COR-L47 (cell line): Measurements from ENCODE around the gene MZB1.
"Not testable (repeated sequence)": the region's sequence is repeated elsewhere in the genome, so short reads cannot be mapped to it uniquely, and the experiment has no call there.

Experiments used
- DNase-seq: peaks from one replicate; lab custom pipeline; 2025; lab: John Stamatoyannopoulos, UW

Gene MZB1

DNA sequence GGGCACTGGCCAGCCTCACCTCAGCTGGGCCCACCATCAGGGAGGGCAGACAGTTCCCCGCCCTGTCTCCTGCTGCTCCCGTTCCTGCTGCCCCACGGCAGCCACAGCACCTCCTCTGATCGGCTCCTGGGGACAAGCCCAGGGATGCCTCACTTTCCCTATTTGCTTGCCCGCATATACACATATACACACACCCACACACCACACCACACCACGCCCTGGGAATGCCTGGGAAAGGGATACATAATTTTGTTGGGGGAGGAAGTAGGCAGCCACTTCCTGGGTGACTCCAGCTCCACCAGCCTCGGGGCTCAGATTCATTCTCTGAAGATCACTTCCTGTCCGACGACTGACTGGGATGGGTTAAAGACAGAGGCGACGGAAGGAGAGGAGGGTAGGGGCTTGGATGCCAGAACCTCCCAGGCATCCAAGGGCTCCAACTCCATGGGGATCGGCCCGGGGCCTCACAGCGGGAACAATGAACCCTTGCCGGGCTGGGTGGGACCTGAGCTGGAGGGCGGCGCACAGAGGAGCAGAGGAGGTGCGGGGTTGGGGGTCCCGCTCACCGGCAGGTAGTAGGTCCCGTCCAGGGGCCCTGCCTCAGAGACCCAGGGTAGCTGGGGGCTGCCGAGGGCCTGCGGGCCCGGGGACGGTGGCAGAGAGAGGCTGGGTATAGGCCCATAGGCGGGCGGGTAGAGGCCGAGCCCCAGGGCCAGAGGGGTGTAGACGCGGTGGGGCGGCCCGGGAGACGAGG, 2.0 kb upstream of the MZB1 start:
- DNase-seq = no peak

DNA sequence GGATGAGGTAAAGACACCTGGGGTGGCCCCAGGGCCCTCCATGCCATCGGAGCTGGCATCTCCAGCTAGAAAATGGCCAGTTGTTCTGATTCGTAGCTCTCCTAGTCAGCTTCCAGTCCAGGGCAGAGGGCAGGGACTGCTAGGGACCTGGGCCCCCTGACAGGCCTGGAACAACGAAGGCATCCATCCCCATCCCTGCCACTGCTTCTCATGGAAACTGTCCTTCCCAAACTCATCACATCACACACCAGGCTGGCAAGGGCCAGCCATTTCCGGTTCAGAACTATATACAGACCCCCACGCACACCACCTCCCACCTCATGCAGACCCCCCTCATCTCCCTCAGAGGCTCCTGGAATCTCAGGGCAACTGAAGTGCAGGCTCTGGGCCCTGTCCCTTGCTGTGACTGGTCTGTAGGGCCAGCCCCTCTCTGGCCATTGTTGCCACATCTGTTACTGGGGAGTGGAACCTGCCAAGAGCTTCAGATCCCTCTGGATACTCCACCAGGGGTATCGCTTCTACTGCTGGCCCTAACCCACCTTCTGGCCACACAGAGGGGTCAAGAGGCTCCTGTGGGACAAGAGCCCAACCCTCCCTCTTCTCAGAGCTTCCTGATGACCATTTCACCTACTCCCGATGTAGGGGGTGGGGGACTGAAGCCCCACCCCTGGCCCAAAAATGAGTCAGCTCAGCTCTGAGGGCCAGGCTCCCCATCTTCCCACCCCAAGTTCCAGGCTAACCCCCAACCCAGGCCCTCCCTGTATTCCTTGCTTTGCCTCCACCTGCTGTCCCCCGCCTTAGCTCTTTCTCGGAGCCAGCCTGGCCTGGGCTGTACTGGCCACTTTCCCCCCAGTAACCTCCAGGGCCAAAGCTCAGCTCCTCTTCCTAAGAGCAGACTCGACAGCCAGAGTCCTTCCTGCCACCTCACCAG, 1.2 kb upstream of the MZB1 start:
- no peak for DNase-seq

DNA sequence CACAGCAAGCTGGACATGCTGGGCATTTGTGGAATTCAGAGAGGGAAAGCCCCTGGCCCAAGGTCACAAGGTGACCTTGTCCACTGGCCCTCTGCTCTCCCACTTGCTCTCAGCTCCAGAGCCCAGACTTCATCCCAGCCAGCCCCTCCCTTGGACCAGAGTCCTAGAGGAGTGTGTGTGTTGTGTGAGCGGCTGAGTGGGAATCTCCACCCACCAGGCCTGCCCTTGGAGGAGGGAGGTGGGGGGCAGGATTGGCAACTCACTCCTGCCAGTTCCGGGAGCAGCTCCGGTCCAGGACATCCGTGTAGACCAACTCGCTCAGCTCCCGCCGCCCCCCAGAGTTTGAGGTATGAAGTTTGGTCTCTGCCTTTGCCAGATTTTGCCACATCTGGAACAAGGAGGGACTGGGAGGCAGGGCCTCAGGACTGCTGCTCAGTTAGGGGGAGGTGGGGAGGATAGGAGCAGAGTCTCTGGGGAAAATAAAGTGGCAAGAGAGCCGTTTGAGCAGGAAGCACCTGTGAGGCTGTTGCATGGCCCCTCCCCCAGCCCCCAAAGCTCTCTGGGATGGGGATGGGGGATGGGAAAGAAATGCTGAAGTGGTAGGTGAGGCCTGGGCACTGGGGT, 1.4 kb downstream of the MZB1 start:
- DNase-seq = no peak

DNA sequence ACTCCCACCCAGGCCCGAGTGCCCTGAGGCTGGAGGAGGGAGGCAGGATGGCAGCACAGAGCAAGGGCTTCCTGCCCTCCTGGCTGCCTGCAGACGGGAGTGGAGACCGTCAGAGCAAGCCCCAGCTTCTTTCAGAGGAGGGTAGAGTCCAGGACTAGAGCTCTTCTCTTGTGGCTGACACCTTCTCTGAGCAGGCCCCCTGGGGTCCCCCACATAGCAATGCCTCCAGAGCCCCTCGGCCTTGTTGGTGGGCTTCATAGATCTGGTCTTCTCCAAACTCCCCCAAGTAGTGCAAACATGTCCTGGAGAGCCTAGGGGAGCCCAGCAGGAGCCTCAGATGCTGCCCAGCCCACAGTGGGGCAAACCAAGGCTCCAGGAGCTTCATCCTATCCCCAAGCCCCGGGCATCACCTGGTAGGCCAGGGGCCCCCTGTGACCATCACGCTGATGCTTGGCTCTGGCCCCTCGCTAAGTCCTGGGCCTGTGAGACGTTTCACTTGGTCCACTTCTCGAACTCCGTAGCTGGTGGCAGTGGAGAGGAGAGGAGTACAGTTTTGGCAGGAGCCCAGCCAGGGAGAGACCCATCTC, 2.0 kb downstream of the MZB1 start:
- no peak for DNase-seq

DNA sequence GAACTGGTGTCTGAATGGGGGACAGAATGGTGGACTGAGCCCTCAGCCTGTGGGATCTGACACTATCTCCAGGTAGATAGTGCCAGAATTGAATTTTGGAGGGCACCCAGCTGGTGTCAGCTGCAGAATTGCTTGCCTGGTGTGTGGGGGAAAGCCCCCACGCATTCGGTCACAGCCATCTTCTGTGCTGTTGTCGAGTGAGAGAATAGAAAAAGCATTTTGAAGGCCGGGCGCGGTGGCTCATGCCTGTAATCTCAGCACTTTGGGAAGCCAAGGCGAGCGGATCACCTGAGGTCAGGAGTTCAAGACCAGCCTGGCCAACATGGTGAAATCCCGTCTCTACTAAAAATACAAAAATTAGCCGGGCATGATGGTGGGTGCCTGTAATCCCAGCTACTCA, 2.8 kb downstream of the MZB1 start:
- not testable (repeated sequence) for DNase-seq

DNA sequence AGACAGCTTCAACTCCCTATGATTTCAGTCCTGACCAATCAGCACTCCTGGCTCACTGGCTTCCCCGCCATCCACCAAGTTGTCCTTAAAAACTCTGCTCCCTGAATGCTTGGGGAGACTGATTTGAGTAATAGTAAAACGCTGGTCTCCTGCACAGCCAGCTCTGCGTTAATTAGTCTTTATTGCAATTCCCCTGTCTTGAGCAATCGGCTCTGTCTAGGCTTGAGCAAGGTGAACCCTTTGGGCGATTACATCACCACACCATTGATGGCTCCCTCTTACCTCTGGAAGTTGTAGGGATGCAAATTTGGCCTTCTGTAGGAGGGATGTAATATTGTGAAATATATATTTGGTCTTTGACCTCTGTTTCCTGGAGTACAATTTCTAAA, 3.7 kb downstream of the MZB1 start:
- DNase-seq = no peak

DNA sequence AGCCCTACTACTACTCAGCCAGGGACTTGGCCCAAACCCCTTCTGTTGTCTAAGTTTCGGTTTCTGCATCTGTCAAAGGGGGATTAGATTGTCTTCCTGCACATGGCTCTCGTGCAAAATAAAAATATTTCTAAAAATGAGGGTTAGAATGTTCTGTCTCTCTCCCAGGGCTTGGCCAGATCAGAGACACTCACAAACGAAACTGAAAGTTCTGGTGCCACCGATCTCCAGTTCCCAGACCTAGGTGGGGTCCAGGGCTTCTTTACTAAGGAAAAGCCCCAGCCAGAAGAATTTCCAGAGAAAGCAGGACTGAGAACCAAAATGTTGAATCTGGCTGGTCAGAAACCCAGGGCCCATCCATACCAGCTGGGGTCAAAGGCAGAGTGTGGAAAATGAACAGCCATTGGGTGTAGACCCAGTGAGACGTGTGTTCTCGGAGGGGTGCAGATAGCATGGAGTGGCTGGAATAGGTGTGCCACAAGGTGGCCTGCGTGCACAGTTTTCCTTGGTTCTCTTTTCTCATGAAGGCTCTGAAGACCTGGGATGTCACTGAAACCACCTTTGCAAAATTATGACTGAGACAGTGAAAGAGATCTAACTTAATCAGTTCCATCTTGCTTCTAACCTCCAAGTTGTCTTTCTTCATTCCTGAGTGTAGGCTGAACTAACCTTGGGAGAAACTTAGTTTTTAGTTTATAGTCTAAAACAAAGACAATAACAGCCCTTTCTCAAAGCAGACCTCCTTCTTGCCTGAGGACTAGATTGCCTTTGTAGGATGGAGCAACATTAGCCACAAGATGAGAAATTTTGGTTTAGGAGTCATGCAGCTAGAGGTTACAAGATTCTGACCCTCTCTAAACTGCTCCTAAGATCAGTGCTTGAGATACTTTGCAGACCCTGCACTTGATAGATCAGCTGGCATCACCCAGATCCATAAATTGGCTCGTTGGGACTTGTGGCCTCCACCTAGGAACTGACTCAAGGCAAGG, 4.4 kb downstream of the MZB1 start:
- no peak for DNase-seq

DNA sequence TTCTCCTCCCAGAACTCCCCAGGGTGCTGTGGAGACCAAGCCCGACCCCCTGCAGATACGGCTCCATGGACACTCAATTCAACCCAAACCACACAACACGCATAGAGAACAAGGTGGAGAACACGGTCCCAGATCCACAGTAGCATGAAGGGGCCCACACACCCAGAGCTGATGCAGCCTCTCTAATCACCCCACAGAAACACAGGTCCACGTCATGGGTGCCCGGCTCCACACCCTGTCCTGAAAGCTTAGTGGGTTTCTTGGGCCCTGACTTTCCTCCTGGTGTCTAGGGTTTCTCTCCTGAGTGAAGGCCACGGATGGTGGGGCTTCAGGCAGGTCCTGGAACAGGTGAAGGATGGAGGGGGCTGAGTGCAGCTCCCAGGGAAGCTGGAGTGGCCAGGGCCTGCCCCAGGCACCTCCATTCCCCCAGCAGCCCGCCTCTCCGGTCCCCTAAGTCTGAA, 5.1 kb downstream of the MZB1 start:
- DNase-seq = no peak

DNA sequence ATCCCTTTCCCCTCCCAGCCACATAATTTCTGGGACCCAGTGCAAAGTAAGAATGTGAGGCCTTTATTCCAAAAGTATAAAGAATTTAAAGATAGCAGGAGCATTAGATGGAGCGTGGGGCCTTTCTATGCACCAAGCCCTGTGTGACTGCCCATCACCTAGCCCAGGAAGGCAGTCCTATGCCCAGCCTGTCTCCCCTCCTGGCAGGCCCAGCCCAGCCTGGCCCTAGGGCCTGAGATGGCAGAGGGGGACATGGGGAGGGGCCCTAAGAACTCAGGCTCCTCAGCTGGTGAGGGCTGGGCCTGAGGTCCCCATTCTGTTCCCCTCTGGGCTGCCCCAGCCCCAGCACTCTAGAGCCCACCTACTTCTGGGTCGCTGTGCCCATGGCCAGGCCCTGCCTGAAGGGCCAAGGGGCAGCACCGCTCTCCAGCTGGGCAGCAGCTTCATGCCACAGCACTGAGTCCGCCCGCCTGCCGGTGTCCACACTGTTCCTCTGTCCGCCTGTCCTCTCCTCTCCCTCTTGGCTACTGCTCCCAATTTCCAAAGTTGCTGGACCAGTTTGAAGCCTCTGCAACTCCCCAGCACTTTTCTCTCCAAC, 5.6 kb downstream of the MZB1 start:
- DNase-seq = no peak

DNA sequence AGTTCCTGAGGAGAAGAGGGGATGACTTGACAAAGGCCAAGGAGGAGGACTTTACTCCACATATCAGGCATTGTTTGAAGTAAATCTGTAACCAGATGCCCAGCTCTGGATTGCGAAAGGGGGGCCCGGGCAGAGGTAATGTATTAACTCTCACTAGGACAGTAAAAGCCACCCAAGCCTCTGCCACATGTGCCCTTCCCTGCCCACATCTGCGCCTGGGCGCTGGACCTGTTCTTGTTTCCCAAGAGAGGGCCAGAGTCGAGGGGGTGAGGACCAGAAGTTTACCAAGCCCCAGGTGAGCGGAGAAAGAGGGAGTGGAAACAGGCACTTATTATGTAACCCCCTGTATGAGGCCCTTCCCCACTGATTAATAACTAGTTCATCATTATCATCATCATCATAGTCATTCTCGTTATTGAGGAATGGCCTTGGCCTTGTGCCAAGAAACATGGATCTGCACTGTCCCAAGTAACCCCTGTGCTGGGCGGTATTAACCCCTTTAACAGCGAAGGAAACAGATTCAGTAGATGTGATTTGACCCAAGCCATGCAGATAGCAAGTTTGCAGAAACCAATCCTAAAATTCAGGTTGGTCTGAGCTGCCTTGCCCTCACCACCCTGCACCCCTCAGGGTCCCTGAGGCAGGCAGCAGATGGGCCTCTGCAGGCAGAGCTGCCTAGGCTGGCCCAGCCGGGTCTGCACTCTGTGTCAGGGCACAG, 6.3 kb downstream of the MZB1 start, which contains the start of gene SLC23A1:
Gene SLC23A1 (minus strand): TSS at position 23 of the 718 bp plus-strand sequence. CDS start 44 bp downstream, outside the sequence.
- no peak for DNase-seq

DNA sequence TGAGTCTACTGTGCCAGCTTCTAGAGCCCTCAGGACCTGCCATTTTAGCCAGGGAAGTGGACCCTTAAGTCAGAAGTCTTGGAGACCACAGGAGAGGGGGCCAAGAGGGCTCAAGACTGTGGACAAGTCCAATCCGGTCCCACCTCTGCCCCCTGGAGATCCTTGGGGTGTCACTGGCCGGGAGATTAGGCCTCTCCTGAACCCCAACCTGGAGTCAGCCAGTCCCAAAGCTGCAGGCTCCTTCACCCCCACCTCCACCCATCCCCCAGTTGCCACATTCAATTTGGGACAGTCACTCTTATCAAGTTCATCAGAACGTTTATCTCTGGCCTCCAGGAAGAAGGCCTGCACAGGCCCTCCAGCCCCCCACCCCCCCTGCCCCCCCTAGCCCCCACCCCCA, 6.9 kb downstream of the MZB1 start:
- no peak for DNase-seq

DNA sequence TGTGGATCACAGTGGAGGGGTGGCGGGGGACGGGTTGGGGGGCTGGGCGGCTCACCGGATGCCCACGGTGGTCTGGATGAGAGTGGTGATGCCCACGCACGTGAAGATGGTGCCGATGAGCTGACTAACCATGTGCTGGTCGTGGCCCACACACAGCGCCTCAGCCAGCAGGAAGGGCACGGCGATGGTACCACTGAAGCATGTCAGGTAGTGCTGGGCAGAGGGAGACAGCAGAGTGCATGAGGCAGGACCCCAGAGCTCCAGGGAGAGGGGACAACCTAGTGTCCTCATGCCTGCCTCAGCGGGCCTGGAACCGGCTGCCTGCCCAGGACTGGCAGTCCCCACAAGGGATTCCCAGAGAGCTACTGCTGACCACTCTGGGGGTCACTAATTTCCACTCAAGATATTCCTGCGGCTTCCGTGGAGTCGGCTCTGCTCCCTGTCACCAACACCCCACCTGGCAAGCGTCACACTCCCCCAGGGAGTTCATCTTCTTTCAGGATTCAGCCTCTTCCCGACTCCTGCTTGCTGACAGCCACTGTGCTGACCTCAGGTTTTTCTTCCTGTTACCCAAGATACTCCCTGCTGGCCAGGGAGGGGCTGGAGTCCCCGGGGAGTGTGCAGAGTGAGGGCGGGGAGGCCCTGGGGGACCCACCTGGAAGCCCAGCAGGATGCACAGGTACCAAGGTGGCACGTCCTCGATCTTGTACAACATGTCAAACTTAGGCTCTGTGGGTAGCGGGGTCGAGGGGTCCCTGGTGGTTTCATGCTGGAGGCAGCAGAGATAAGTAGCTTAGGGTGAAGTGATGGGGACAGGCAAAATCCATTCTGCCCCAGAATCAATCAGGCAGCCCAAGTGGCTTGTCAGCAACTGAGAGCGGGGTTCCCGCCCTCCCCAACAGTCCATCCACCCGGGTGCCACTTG, 7.6 kb downstream of the MZB1 start:
- no peak for DNase-seq

DNA sequence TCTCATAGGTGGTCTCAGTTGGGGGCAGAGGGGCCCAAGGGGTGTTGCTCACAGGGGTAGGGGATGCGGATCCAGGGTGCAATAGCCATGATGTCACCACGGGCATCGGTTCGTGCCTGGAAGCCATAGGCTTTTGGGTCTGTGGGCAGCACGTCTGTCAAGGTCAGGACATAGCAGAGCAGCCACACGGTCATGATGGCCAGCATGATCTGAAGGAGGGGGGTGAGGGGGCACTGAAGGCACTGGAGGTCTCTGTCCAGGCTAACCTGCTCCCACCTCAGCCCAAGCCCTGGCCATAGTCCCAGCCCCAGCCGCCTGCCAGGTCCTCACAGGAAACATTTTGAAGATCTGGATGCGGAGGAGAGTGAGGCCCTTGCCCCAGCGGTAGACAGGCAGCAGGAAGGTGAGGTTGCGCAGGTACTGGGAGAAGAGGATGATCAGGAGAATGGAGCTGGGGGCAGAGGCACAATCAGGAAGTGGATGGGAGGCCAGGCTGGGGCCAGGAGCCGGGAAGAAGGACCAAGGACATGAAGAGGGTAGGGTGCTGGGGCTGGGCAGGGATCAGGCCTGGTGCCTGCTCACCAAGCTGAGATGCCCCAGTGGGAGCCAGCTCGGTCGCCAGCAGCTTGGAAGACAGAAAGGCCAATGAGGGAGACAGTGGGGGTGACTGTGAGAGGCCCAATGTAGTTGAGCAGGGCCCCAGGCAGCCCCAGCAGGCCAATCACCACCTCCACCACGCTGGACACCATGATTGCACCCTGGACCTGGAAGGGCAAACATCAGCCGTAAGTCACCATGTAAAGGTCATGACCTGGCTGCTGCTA, 9.9 kb downstream of the MZB1 start:
- DNase-seq = no peak

DNA sequence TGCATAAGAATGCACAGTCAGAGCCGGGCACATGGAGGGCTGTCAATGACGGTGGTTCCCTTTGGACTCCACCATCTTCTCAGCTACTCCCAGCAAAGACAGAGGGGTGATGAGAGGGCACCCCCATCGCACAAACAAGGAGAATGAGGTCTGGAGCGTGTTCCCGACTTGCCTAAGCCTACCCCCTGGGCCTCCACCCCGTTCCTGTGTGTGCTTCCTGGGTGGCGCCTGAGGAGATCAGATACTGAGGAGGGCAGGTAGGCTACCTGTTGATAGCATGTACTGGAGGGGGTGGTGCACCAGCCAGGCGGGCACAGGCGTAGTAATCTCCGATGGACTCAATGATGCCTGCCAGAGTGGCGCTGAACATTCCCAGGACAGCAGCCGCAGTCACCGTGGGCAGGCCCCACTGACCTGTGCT, 10.8 kb downstream of the MZB1 start:
- no peak for DNase-seq

DNA sequence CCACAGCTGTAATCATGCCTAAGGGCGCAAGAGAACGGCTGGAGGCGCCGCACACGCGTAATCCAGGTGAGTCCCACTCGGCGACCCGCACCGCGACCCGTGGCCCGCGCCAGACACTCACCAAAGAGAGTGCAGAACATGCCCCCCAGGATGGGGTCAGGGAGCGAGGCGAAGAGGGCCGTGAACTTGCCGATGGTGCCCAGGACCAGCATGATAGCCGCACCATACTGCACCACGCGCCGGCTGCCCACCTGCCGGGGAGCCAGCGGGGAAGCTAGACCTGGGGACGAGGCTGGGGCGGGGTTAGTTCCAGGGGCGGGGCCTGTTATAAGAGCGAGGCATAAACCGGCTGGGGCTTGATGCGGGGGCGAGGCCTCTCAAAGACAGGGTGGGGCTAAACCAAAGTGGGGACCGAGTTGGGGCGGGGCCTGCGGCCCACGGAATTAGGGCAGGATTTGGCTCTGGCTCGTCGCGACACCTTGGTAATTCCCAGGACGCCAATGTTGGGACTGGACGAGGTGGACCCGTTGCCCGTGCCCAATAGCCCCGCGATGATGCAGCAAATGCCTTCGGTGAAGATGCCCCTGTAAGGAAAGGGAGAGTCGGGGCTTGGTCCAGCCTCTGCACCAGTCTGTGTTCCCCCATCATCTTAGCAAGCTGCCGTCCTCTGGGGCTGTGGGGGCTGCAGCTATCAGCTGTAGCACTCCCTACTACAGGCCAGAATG, 11.4 kb downstream of the MZB1 start:
- DNase-seq = no peak

DNA sequence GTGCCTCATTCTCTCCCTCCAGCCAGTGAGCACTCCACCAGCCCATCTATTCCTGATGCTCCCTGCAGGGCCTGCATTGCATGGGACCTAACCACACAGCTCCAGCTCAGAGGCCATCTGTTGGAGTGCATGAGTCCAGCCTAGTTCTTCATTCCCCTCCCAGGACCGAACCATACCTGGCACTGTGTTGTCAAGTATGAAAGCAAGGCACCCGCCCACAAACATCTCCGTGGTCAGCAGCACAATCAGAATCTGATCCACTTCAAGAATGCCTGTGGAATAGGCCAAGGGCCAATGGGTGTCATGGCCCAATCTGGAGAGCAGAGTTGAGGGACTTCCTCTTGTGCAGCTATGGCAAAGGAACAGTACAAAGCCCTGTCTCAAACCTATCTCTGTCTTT, 12.5 kb downstream of the MZB1 start:
- no peak for DNase-seq

DNA sequence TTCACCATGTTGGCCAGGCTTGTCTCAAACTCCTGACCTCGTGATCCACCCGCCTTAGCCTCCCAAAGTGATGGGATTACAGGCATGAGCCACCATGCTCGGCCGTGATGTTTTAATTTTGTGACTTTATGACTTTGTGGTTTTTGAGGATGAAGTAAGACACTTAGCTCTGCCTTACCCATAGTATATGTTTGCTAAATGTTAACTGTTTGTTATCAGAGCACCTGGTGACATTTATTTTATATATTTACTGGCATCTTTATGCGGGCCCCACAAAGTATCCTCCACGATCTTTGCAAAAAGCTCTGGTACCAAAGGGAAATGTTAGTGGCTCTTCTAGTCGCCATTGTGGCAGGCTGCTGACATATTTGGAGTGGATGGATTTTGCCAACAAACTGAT, 13.3 kb downstream of the MZB1 start:
- no peak for DNase-seq
